ENCODE measurements around the gene TBC1D7. TPM values are rescaled to one million over a fixed set of nuclear protein-coding genes. Genes with fewer than 3 reads are reported as not detected.

Gene TBC1D7
- polyA plus RNA-seq, 1 experiment: 18.6 TPM

GRCh38 chr6:13303668-13304017, 24.7 kb downstream of the TBC1D7 start:
- ChIA-PET CTCF (interaction anchor here (1.5 kb wide), 1 partner anchor 11 kb away, joined by 5 read pairs; no protein-coding TSS in a partner anchor), POLR2A (no interaction called here)
- no peak for DNase-seq (ENCODE audit: low read depth)
- TF ChIP-seq CTCF (IDR thresholded peaks at IDR 0.05; ENCODE audit: insufficient read depth, low read depth, low read length): no peak
- Histone ChIP-seq H3K27me3 (ENCODE audit: control insufficient read depth, insufficient read depth, low read length) (no peaks in the 10 kb centered on the region), H3K4me3 (ENCODE audit: low read depth, low read length) (no peak overlapping the region), H3K36me3 (ENCODE audit: control insufficient read depth, insufficient read depth, low read length) (peaks cover 3% of the 10 kb centered on the region; the same call in 1 of the 2 replicates)

- TF ChIP-seq CTCF (IDR thresholded peaks at IDR 0.05; ENCODE audit: insufficient read depth, low read depth, low read length): no peak
- ChIA-PET CTCF (interaction anchor here (0.9 to 2.2 kb wide), 5 partner anchors 11 to 391 kb away, joined by 3 to 6 read pairs (median 3); no protein-coding TSS in a partner anchor), POLR2A (interaction anchor here (0.5 to 0.9 kb wide), 2 partner anchors 24 to 346 kb away, joined by 3 to 9 read pairs; no protein-coding TSS in a partner anchor)
- Histone ChIP-seq H3K4me3 (ENCODE audit: low read depth, low read length) (no peak overlapping the region), H3K36me3 (ENCODE audit: control insufficient read depth, insufficient read depth, low read length) (peaks cover 3% of the 10 kb centered on the region; the same call in 1 of the 2 replicates), H3K27me3 (ENCODE audit: control insufficient read depth, insufficient read depth, low read length) (no peaks in the 10 kb centered on the region)
- DNase-seq (ENCODE audit: low read depth): peak; percentile 98
Measured at GRCh38 chr6:13302751-13303667, 25.3 kb downstream of the TBC1D7 start.

- TF ChIP-seq CTCF (IDR thresholded peaks at IDR 0.05; ENCODE audit: insufficient read depth, low read depth, low read length): no peak
- Histone ChIP-seq H3K4me3 (ENCODE audit: low read depth, low read length) (no peak overlapping the region), H3K27me3 (ENCODE audit: control insufficient read depth, insufficient read depth, low read length) (no peaks in the 10 kb centered on the region), H3K36me3 (ENCODE audit: control insufficient read depth, insufficient read depth, low read length) (peaks cover 3% of the 10 kb centered on the region; the same call in 1 of the 2 replicates)
- POLR2A ChIA-PET: interaction anchor here (0.9 kb wide), 1 partner anchor 23 kb away, joined by 9 read pairs; no protein-coding TSS in a partner anchor
- CTCF ChIA-PET: interaction anchor here (0.9 to 2.2 kb wide), 5 partner anchors 12 to 390 kb away, joined by 3 to 6 read pairs (median 3); no protein-coding TSS in a partner anchor
- DNase-seq (ENCODE audit: low read depth): no peak
Measured at GRCh38 chr6:13302291-13302690, 26.0 kb downstream of the TBC1D7 start.

GRCh38 chr6:13300643-13301590, 27.4 kb downstream of the TBC1D7 start:
- Histone ChIP-seq H3K27me3 (ENCODE audit: control insufficient read depth, insufficient read depth, low read length) (no peaks in the 10 kb centered on the region), H3K4me3 (ENCODE audit: low read depth, low read length) (no peak overlapping the region), H3K36me3 (ENCODE audit: control insufficient read depth, insufficient read depth, low read length) (peaks cover 4% of the 10 kb centered on the region; the same call in 1 of the 2 replicates)
- TF ChIP-seq CTCF (IDR thresholded peaks at IDR 0.05; ENCODE audit: insufficient read depth, low read depth, low read length): no peak
- ChIA-PET CTCF (interaction anchor here (0.8 to 2.2 kb wide), 3 partner anchors 12 to 106 kb away, joined by 3 to 6 read pairs (median 4); no protein-coding TSS in a partner anchor), POLR2A (no interaction called here)
- no peak for DNase-seq (ENCODE audit: low read depth)

Data from BJ (cell line).